D341Med (cell line): Measurements from ENCODE around the gene ANKRD33B.
"Not testable (repeated sequence)": the region's sequence is repeated elsewhere in the genome, so short reads cannot be mapped to it uniquely, and the experiment has no call there.

Experiments
- DNase-seq: peaks from one replicate; pipeline ENCODE4 v3.0.0; 2012; ENCODE audit warnings: low spot score

The ANKRD33B gene

GRCh38 chr5:10636363-10637142 is 72.7 kb downstream of the ANKRD33B start:
- no peak for DNase-seq

GRCh38 chr5:10637944-10638343 is 74.1 kb downstream of the ANKRD33B start:
- no peak for DNase-seq

- DNase-seq: not testable (repeated sequence)
Observed at GRCh38 chr5:10638723-10639122, 74.9 kb downstream of the ANKRD33B start.

- DNase-seq: no peak
Observed at GRCh38 chr5:10639846-10640368, 76.0 kb downstream of the ANKRD33B start.

GRCh38 chr5:10642367-10642766 is 78.5 kb downstream of the ANKRD33B start:
- no peak for DNase-seq

GRCh38 chr5:10644192-10644591 is 80.3 kb downstream of the ANKRD33B start:
- no peak for DNase-seq

GRCh38 chr5:10645146-10645545 is 81.3 kb downstream of the ANKRD33B start:
- no peak for DNase-seq

- no peak for DNase-seq
Observed at GRCh38 chr5:10645671-10646070, 81.8 kb downstream of the ANKRD33B start.

GRCh38 chr5:10647640-10648039 is 83.8 kb downstream of the ANKRD33B start:
- DNase-seq: no peak

GRCh38 chr5:10648806-10649665 is 85.2 kb downstream of the ANKRD33B start:
- no peak for DNase-seq

- DNase-seq: no peak
Observed at GRCh38 chr5:10649666-10650380, 86.0 kb downstream of the ANKRD33B start.

GRCh38 chr5:10652151-10652550 is 88.3 kb downstream of the ANKRD33B start:
- no peak for DNase-seq

GRCh38 chr5:10652606-10653005 is 88.7 kb downstream of the ANKRD33B start:
- DNase-seq: no peak

GRCh38 chr5:10653043-10653442 is 89.2 kb downstream of the ANKRD33B start:
- no peak for DNase-seq

- DNase-seq: no peak
Observed at GRCh38 chr5:10653751-10654400, 90.0 kb downstream of the ANKRD33B start.

- DNase-seq: no peak
Observed at GRCh38 chr5:10654566-10654965, 90.7 kb downstream of the ANKRD33B start.

GRCh38 chr5:10655161-10655971 is 91.5 kb downstream of the ANKRD33B start:
- DNase-seq: no peak

- no peak for DNase-seq
Observed at GRCh38 chr5:10655972-10656830, 92.3 kb downstream of the ANKRD33B start.

- no peak for DNase-seq
Observed at GRCh38 chr5:10658265-10658664, 94.4 kb downstream of the ANKRD33B start.

- DNase-seq: no peak
Observed at GRCh38 chr5:10660135-10660534, 96.3 kb downstream of the ANKRD33B start.
